Femur (tissue), 1 donor: Measurements from ENCODE around the gene KIF3A.

Experiments used
- DNase-seq: peaks from one replicate; pipeline ENCODE4 v3.0.0-alpha.2; 2017

The KIF3A gene

GRCh38 chr5:132770476-132771159 lies 33.3 kb upstream of the KIF3A start:
- DNase-seq: no peak

GRCh38 chr5:132768485-132768868 lies 31.1 kb upstream of the KIF3A start:
- no peak for DNase-seq

- DNase-seq: no peak
Measured at GRCh38 chr5:132767150-132767549, 29.8 kb upstream of the KIF3A start.

- DNase-seq: no peak
Measured at GRCh38 chr5:132766806-132767055, 29.4 kb upstream of the KIF3A start.

- DNase-seq: no peak
Measured at GRCh38 chr5:132766020-132766805, 28.9 kb upstream of the KIF3A start.

GRCh38 chr5:132765311-132766019 lies 28.1 kb upstream of the KIF3A start:
- no peak for DNase-seq

GRCh38 chr5:132764671-132765238 lies 27.4 kb upstream of the KIF3A start:
- no peak for DNase-seq

GRCh38 chr5:132764051-132764450 lies 26.7 kb upstream of the KIF3A start:
- DNase-seq: no peak

GRCh38 chr5:132763181-132764036 lies 26.1 kb upstream of the KIF3A start:
- DNase-seq: no peak

GRCh38 chr5:132762246-132763000 lies 25.1 kb upstream of the KIF3A start:
- DNase-seq: no peak

- DNase-seq: no peak
Measured at GRCh38 chr5:132761321-132762240, 24.2 kb upstream of the KIF3A start.

- no peak for DNase-seq
Measured at GRCh38 chr5:132760601-132761317, 23.4 kb upstream of the KIF3A start.

GRCh38 chr5:132760049-132760420 lies 22.7 kb upstream of the KIF3A start:
- DNase-seq: no peak

- no peak for DNase-seq
Measured at GRCh38 chr5:132759114-132760048, 22.0 kb upstream of the KIF3A start.

GRCh38 chr5:132758451-132758850 lies 21.1 kb upstream of the KIF3A start:
- no peak for DNase-seq

- DNase-seq: no peak
Measured at GRCh38 chr5:132756542-132756941, 19.2 kb upstream of the KIF3A start.

- no peak for DNase-seq
Measured at GRCh38 chr5:132754947-132755346, 17.6 kb upstream of the KIF3A start.

- DNase-seq: no peak
Measured at GRCh38 chr5:132754111-132754510, 16.8 kb upstream of the KIF3A start.
